ENCODE results near the gene PER2.

The PER2 gene

GRCh38 chr2:238264072-238264460, 24.3 kb downstream of the PER2 start:
- DNase-seq (ENCODE audit: low spot score) = no peak

GRCh38 chr2:238263204-238264071, 25.0 kb downstream of the PER2 start:
- peak; percentile 78 for DNase-seq (ENCODE audit: low spot score)

DNA sequence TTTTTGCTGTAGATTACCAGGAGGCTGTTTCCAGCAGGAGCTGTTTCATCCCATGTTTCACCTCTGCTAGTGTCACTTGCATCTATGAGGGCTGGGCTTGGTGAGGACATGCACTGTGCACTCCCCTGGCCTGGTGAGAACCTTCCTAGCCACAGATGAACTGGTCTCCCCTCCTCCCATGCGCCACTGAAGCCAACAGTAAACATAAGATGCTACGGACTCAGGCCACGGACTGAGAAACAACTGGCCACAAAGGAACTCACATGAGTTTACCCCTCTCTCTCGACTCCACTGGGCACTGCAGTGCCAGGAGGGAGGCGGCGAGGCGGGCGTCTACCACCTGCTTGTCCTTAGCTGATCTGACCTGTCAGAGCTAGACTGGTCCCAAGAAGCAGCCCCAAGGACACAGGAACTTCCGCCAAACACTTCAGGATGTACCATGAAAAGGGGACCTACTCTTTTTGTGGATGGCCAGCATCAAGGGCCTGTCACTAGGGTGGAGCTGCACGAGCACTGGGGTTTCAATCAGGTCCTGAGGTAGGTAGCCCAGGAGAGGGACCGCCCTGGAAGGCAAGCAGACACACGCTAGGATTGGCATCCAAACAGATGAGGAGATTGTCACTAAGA, 25.8 kb downstream of the PER2 start:
- DNase-seq (ENCODE audit: low spot score) = no peak

GRCh38 chr2:238261718-238262375, 26.6 kb downstream of the PER2 start:
- no peak for DNase-seq (ENCODE audit: low spot score)

DNA sequence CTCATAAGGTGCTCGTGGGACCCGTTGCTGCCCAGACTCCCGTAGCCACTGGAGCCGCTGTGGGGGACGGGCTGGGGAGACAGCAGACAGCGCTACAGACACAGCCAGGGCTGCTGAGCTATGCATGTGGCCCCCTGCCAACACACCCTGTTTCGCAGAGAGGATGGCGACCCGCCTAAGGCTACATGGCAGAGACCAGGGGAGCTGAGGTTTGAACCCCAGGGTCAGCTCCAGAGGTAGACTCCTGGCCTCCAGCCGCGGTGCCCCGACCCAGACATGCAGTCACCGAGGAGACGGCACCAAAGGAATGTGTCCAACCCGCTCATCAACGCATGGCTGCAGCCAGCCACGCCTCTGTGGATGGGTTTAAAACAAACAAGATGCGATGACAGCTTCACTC, 27.5 kb downstream of the PER2 start:
- no peak for DNase-seq (ENCODE audit: low spot score)

GRCh38 chr2:238259061-238260020, 29.1 kb downstream of the PER2 start:
- no peak for DNase-seq (ENCODE audit: low spot score)

GRCh38 chr2:238257786-238258700, 30.4 kb downstream of the PER2 start:
- DNase-seq (ENCODE audit: low spot score) = no peak

- DNase-seq (ENCODE audit: low spot score) = peak; percentile 87
Observed at GRCh38 chr2:238256594-238257104, 31.8 kb downstream of the PER2 start.

DNA sequence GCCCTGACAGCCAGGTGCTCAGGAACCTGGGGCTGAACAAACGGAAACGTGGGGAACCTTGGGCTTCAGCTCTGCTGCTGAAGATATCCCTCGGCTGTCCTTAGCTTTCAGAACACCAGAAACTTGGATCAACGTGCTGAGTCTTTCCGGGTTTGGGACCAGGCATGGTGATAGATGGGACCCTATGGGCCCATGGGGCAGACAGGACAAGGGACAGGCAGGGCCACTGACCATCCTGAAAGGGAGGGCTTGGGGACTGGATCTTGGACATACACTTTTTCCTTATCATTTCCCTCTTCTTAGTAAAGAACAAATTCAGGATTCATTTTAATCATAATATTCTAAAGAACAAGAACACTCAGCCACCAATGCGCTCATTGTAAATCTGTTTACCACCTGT, 32.3 kb downstream of the PER2 start:
- no peak for DNase-seq (ENCODE audit: low spot score)

- DNase-seq (ENCODE audit: low spot score) = no peak
Observed at GRCh38 chr2:238255636-238256035, 32.8 kb downstream of the PER2 start.

DNA sequence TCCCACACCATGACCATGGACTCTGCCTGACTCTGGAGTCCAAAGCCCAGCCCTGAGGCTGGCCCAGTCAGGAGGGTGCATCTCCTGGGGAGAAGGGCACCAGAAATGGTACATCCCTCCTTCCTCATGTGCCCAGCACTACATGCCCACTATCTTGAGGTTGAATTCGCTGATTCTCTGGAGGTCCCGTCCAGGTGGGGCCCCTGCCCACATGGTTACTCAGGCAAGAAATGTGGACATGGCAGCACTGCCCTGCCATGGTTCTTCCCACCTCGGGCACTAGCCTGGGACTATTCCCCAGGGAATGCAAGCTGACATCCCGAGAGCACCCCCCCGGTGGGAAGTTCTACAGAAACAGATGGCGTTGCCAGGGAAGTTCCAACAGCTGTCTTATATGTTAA, 33.3 kb downstream of the PER2 start:
- DNase-seq (ENCODE audit: low spot score) = no peak

- no peak for DNase-seq (ENCODE audit: low spot score)
Observed at GRCh38 chr2:238254095-238254723, 34.2 kb downstream of the PER2 start.

- DNase-seq (ENCODE audit: low spot score) = no peak
Observed at GRCh38 chr2:238252766-238253630, 35.4 kb downstream of the PER2 start.

DNA sequence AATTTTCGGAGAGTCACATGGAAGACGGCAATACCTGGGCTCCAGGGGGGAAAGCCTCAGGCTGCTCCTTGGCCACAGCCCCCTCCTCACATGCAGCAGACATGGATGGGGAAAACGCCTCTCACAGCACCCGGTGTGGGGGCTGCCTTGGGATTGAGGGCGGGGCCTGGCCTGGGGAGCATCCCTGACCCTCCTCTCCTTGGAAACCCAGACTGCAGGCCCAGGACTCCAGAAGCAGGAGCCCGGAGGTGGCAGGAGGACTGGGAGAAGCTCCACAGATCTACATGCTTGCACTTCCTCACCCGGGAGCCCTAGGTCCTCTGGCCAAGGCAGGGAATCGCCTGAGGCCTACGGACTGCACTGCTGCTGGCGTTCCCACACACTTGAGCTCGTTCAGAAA, 36.4 kb downstream of the PER2 start:
- no peak for DNase-seq (ENCODE audit: low spot score)

GRCh38 chr2:238251331-238251730, 37.1 kb downstream of the PER2 start:
- DNase-seq (ENCODE audit: low spot score) = no peak

DNA sequence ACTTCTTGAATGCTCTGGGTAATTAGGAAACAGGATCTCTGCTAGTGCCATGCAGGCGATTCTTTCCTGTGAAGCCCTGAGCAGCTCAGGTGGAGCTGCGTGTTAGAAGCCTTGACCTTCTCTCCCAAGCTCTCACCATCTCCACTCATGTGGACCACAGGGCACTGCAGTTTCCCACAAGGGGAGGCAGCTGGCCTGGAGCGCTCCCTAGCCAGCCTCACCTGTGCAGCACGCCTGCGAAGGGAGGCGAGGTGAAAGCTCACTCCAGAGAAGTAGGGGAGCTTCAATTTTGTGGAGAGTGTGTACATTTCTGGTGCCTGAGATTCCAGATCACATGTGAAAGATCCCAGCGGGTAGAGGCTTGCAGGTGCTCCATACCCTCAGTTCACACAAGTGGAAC, 37.5 kb downstream of the PER2 start:
- no peak for DNase-seq (ENCODE audit: low spot score)

GRCh38 chr2:238247841-238248453, 40.5 kb downstream of the PER2 start:
- no peak for DNase-seq (ENCODE audit: low spot score)

- DNase-seq (ENCODE audit: low spot score) = no peak
Observed at GRCh38 chr2:238247002-238247822, 41.2 kb downstream of the PER2 start.

Measured in NAMALWA (cell line).